Common myeloid progenitor, CD34-positive (primary cell): ENCODE data around the gene PASD1.
"Not testable (repeated sequence)": the region's sequence is repeated elsewhere in the genome, so short reads cannot be mapped to it uniquely, and the experiment has no call there.

Experiments
- CTCF ChIA-PET: fragments of 350-600 bp; sonication (Branson Sonifier 250); formaldehyde crosslinking; loops from one replicate; lab custom pipeline; 2021; ENCODE audit warnings: antibody characterized with exemption; lab: Charles Lee
- POLR2A ChIA-PET: fragments of 350-600 bp; sonication (Branson Sonifier 250); formaldehyde crosslinking; loops from one replicate; lab custom pipeline; 2021; ENCODE audit warnings: antibody characterized with exemption; lab: Charles Lee
- DNase-seq, 3 donors: peaks; one replicate each; pipeline versions ENCODE4 v3.0.0 to v3.0.0-alpha.2; 2013
- H3K27ac ChIP-seq, 2 experiments: 1 replicate in 1 of 2; 2 replicates in 1 of 2; pipeline ENCODE4 v1.7.0; 2013; ENCODE audit warnings: inconsistent platforms in 2 of 2, low read length in 2 of 2, mild to moderate bottlenecking in 2 of 2, low read depth in 1 of 2, moderate library complexity in 1 of 2; ENCODE audit not compliant: severe bottlenecking in 2 of 2, insufficient read depth in 1 of 2, poor library complexity in 1 of 2
- H3K27me3 ChIP-seq, 5 experiments: replicated peaks in 2 of 5; 1 replicate in 3 of 5; 2 replicates in 2 of 5; pipeline versions ENCODE4 v1.6.1 to v1.7.0; 2013; ENCODE audit warnings: low read length in 4 of 5, mild to moderate bottlenecking in 2 of 5, moderate library complexity in 2 of 5, inconsistent platforms in 1 of 5; ENCODE audit not compliant: insufficient read depth in 5 of 5, control insufficient read depth in 4 of 5
- H3K36me3 ChIP-seq, 4 experiments: 1 replicate in 2 of 4; 2 replicates in 2 of 4; pipeline versions ENCODE4 v1.6.1 to v1.7.0; 2013; ENCODE audit warnings: low read length in 3 of 4, control low read depth in 1 of 4, mild to moderate bottlenecking in 1 of 4; ENCODE audit not compliant: control insufficient read depth in 4 of 4, insufficient read depth in 4 of 4
- H3K4me1 ChIP-seq, 4 experiments: 1 replicate in 3 of 4; 2 replicates in 1 of 4; pipeline versions ENCODE4 v1.6.1 to v1.7.1; 2013; ENCODE audit warnings: low read length in 3 of 4, mild to moderate bottlenecking in 3 of 4, control low read depth in 1 of 4, inconsistent platforms in 1 of 4, moderate library complexity in 1 of 4; ENCODE audit not compliant: control insufficient read depth in 4 of 4, insufficient read depth in 4 of 4; ENCODE audit errors: control extremely low read depth in 1 of 4
- H3K4me3 ChIP-seq, 7 experiments: 1 replicate in 4 of 7; 2 replicates in 3 of 7; pipeline versions ENCODE4 v1.5.1 to v1.7.0; 2013; ENCODE audit warnings: mild to moderate bottlenecking in 7 of 7, low read length in 6 of 7, moderate library complexity in 6 of 7, inconsistent platforms in 2 of 7, low read depth in 2 of 7, control low read depth in 1 of 7; ENCODE audit not compliant: insufficient read depth in 4 of 7, control insufficient read depth in 1 of 7; ENCODE audit errors: extremely low read depth in 1 of 7
- H3K9me3 ChIP-seq, 5 experiments: 1 replicate in 4 of 5; 2 replicates in 1 of 5; pipeline versions ENCODE4 v1.6.1 to v1.7.1; 2013; ENCODE audit warnings: low read length in 4 of 5, mild to moderate bottlenecking in 2 of 5, inconsistent platforms in 1 of 5, low read depth in 1 of 5, moderate library complexity in 1 of 5; ENCODE audit not compliant: control insufficient read depth in 4 of 5, insufficient read depth in 2 of 5; ENCODE audit errors: control extremely low read depth in 1 of 5
- whole genome bisulfite sequencing: methylation state at CpG from one replicate; pipeline ENCODE4 v1.1.5; 2013; ENCODE audit not compliant: insufficient coverage; 5-methylcytosine and 5-hydroxymethylcytosine counted together

The PASD1 gene

GRCh38 chrX:151538190-151539122 is 25.0 kb upstream of the PASD1 start:
- ChIA-PET CTCF (no interaction called here), POLR2A (no interaction called here)
- DNase-seq = no peak
- Histone ChIP-seq H3K27ac (no peak overlapping the region), H3K4me1 (no peaks in the 10 kb centered on the region), H3K4me3 (no peak overlapping the region), H3K9me3 (peaks cover 0 to 1% (median 0%) of the 10 kb centered on the region in 5 experiments), H3K36me3 (no peaks in the 10 kb centered on the region), H3K27me3 (no peaks in the 10 kb centered on the region)
- WGBS = 82% methylated on average over 3 of the region's 3 CpGs

- H3K9me3 ChIP-seq = no peaks in the 10 kb centered on the region
- POLR2A ChIA-PET = no interaction called here
- no peak overlapping the region for H3K27ac ChIP-seq
- H3K4me3 ChIP-seq = no peak overlapping the region
- no peak for DNase-seq
- CTCF ChIA-PET = no interaction called here
- no peaks in the 10 kb centered on the region for H3K36me3 ChIP-seq
- peaks cover 0 to 5% (median 0%) of the 10 kb centered on the region in 5 experiments for H3K27me3 ChIP-seq
- no peaks in the 10 kb centered on the region for H3K4me1 ChIP-seq
- WGBS = 70% methylated on average over 2 of the region's 2 CpGs
These were observed 19.8 kb upstream of the PASD1 start for GRCh38 chrX:151543706-151544105.

DNA sequence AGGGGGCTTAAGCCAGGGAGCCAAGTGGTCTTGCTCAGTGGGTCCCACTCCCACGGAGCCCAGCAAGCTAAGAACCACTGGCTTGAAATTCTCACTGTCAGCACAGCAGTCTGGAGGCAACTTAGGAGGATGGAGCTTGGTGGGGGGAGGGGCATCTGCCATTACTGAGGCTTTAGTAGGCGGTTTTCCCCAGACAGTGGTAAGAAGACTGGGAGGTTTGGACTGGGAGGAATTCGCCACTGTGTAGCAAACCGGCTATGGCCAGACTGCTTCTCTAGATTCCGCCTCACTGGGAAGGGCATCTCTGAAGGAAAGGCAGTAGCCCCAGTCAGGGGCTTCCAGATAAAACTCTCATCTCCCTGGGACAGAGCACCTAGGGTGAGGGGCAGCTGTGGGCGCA is 17.2 kb upstream of the PASD1 start:
- H3K27me3 ChIP-seq, H3K27ac ChIP-seq, DNase-seq, H3K36me3 ChIP-seq, POLR2A ChIA-PET, H3K9me3 ChIP-seq, CTCF ChIA-PET, H3K4me1 ChIP-seq, H3K4me3 ChIP-seq: not testable (repeated sequence)
- WGBS = 83% methylated on average over 6 of the region's 6 CpGs

- H3K36me3 ChIP-seq, CTCF ChIA-PET, H3K27ac ChIP-seq, H3K27me3 ChIP-seq, H3K4me3 ChIP-seq, H3K4me1 ChIP-seq, DNase-seq, POLR2A ChIA-PET, H3K9me3 ChIP-seq: not testable (repeated sequence)
- WGBS = 94% methylated on average over 6 of the region's 25 CpGs
These were observed 12.3 kb upstream of the PASD1 start for GRCh38 chrX:151551176-151551575.

DNA sequence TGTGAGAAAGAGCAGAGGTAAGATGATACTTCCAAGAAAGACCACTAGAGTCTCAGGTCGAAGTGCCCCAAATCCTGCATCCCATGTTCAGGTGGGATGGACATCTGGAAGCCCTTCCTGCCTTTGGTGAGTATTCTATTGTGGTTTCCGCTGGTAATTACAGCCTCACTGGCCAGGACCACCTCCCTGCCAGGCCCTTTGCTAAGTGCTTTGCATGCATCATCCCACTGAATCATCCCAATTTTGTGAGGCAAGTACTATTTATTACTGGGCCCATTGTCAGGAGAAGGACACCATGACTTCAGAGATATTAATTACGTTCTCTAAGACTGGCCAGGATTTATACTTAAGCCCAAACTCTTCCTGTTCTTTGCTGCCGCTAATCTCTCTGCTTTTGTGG is 10.7 kb upstream of the PASD1 start:
- H3K9me3 ChIP-seq = no peaks in the 10 kb centered on the region
- peak in 1 of 3 donors; percentile 13 for DNase-seq
- H3K27ac ChIP-seq = no peak overlapping the region
- 41% methylated on average over 3 of the region's 4 CpGs for WGBS
- ChIA-PET CTCF (no interaction called here), POLR2A (no interaction called here)
- no peaks in the 10 kb centered on the region for H3K36me3 ChIP-seq
- peaks cover 0 to 5% (median 2%) of the 10 kb centered on the region in 4 experiments for H3K4me1 ChIP-seq
- H3K4me3 ChIP-seq = no peak overlapping the region
- H3K27me3 ChIP-seq = peaks cover 0 to 4% (median 0%) of the 10 kb centered on the region in 5 experiments

DNA sequence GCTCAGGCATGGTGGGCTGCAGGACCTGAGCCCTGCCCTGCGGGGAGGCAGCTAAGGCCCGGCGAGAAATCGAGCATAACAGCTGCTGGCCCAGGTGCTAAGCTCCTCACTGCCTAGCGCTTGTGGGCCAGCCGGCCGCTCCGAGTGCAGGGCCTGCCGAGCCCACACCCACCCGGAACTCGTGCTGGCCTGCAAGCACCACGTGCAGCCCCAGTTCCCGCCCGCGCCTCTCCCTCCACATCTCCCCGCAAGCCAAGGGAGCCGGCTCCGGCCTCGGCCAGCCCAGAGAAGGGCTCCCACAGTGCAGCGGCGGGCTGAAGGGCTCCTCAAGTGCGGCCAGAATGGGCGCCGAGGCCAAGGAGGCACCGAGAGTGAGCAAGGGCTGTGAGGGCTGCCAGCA is 8.2 kb upstream of the PASD1 start:
- WGBS = 89% methylated on average over 16 of the region's 25 CpGs
- DNase-seq, H3K4me1 ChIP-seq, H3K4me3 ChIP-seq, H3K36me3 ChIP-seq, CTCF ChIA-PET, POLR2A ChIA-PET, H3K27ac ChIP-seq, H3K9me3 ChIP-seq, H3K27me3 ChIP-seq: not testable (repeated sequence)

- CTCF ChIA-PET, DNase-seq, H3K36me3 ChIP-seq, H3K9me3 ChIP-seq, POLR2A ChIA-PET, H3K4me1 ChIP-seq, H3K4me3 ChIP-seq, H3K27ac ChIP-seq, H3K27me3 ChIP-seq: not testable (repeated sequence)
- no CpG with 5 or more reads among the region's 21 CpGs for WGBS
These were observed 990 bp upstream of the PASD1 start for GRCh38 chrX:151562485-151562884.
